ENCODE results near the gene VSTM2B. TPM values are rescaled to one million over a fixed set of nuclear protein-coding genes. Genes with fewer than 3 reads are reported as not detected.
A peak's percentile ranks its signal among the peaks of the same experiment; 100 is the strongest.

Gene VSTM2B
- total and polyA plus RNA-seq, 2 of the 13 experiments (the other 11 are each of a cell fraction or from before 2014, with no cell fraction given): not detected

GRCh38 chr19:29528946-29529645 lies 3.3 kb downstream of the VSTM2B start:
- BruUV-seq (replicated peaks): no TSS peak
- Histone ChIP-seq H3K9ac (ENCODE audit: insufficient read depth, low read depth, low read length) (no peak overlapping the region), H3K79me2 (ENCODE audit: insufficient read depth, low read length) (no peaks in the 10 kb centered on the region), H3K27me3 (ENCODE audit: control insufficient read depth in 1 of 2, insufficient read depth in 2 of 2, low read length in 2 of 2) (peaks cover 4 to 15% of the 10 kb centered on the region in 2 experiments; a peak in 4 of 5 replicates), H3K4me3 (replicated peaks in 1 of 3; ENCODE audit: insufficient read depth in 1 of 3, low read depth in 2 of 3, low read length in 3 of 3) (peak overlapping the region in 2 of 3 experiments; percentile 22 to 54; a peak in 2 of 6 replicates), H4K20me1 (ENCODE audit: insufficient read depth, low read length) (no peaks in the 10 kb centered on the region), H3K9me3 (ENCODE audit: low read length) (no peaks in the 10 kb centered on the region), H3K4me2 (ENCODE audit: low read depth, low read length) (peak overlapping the region; percentile 68), H3K27ac (ENCODE audit: extremely low read length, insufficient read depth, low read length) (no peak overlapping the region), H2AFZ (ENCODE audit: low read length) (no peak overlapping the region), H3K36me3 (replicated peaks in 1 of 2; ENCODE audit: control insufficient read depth in 1 of 2, insufficient read depth in 2 of 2, low read length in 2 of 2) (no peaks in the 10 kb centered on the region), H3K4me1 (ENCODE audit: insufficient read depth, low read length) (peaks cover 10% of the 10 kb centered on the region)
- WGBS (ENCODE audit: low lambda C conversion rate): 21% methylated on average over 37 of the region's 39 CpGs
- intact Hi-C loops (cut with micrococcal nuclease; ENCODE audit: unreplicated experiment): loop anchor here (1.0 to 5.0 kb wide), 2 partner anchors 62 to 162 kb away; no protein-coding TSS in a partner anchor
- in situ Hi-C loops (cut with HindIII; ENCODE audit: extremely low pct_ligation_motif_present, low pct_unique_long_range_greater_than_20kb): no loop called here
- ChIA-PET CTCF (ENCODE audit: low intra/inter-chr PET ratio, low total read pairs) (interaction anchor here (1.5 kb wide), 1 partner anchor 62 kb away, joined by 8 read pairs; no protein-coding TSS in a partner anchor), POLR2A (no interaction called here)
- ATAC-seq (peak; percentile 24), DNase-seq (ENCODE audit: low spot score) (no peak), FAIRE-seq (no peak)
- TF ChIP-seq, protein P1, sequence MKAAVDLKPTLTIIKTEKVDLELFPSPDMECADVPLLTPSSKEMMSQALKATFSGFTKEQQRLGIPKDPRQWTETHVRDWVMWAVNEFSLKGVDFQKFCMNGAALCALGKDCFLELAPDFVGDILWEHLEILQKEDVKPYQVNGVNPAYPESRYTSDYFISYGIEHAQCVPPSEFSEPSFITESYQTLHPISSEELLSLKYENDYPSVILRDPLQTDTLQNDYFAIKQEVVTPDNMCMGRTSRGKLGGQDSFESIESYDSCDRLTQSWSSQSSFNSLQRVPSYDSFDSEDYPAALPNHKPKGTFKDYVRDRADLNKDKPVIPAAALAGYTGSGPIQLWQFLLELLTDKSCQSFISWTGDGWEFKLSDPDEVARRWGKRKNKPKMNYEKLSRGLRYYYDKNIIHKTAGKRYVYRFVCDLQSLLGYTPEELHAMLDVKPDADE (CRISPR knock-in tag; IDR thresholded peaks at IDR 0.05): no peak
- TF ChIP-seq, protein P2, sequence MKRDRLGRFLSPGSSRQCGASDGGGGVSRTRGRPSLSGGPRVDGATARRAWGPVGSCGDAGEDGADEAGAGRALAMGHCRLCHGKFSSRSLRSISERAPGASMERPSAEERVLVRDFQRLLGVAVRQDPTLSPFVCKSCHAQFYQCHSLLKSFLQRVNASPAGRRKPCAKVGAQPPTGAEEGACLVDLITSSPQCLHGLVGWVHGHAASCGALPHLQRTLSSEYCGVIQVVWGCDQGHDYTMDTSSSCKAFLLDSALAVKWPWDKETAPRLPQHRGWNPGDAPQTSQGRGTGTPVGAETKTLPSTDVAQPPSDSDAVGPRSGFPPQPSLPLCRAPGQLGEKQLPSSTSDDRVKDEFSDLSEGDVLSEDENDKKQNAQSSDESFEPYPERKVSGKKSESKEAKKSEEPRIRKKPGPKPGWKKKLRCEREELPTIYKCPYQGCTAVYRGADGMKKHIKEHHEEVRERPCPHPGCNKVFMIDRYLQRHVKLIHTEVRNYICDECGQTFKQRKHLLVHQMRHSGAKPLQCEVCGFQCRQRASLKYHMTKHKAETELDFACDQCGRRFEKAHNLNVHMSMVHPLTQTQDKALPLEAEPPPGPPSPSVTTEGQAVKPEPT (CRISPR knock-in tag; IDR thresholded peaks at IDR 0.05; ENCODE audit: low read depth): no peak
- peak; percentile 0 for TF ChIP-seq HNRNPK (IDR thresholded peaks at IDR 0.05; ENCODE audit: low read depth, low read length, poor library complexity, severe bottlenecking)
